PFSK-1 (cell line): ENCODE results near the gene DLGAP1.

Experiments
- FOXP2 ChIP-seq: optimal IDR thresholded peaks from 2 replicates; pipeline ENCODE3; 2011; ENCODE audit warnings: borderline replicate concordance, control low read depth, inconsistent platforms; ENCODE audit not compliant: insufficient read depth; ENCODE audit errors: extremely low read length, extremely low read depth
- POLR2AphosphoS5 ChIP-seq: IDR thresholded peaks from 2 replicates; pipeline ENCODE4 v1.6.1; 2012; ENCODE audit warnings: low read depth, mild to moderate bottlenecking, control low read depth, low read length, moderate library complexity
- SIN3A ChIP-seq: IDR thresholded peaks from 2 replicates; pipeline ENCODE4 v1.6.1; 2012; ENCODE audit warnings: mild to moderate bottlenecking, low read length, moderate library complexity, borderline replicate concordance; ENCODE audit not compliant: insufficient read depth
- TAF1 ChIP-seq: IDR thresholded peaks from 2 replicates; pipeline ENCODE4 v1.6.1; 2012; ENCODE audit warnings: low read length, control low read depth, borderline replicate concordance; ENCODE audit not compliant: insufficient read depth
- TF ChIP-seq, protein P1 (sequence below), 2 experiments: IDR thresholded peaks; 2 replicates each; pipeline versions ENCODE4 v1.6.1 to v1.8.0; 2011 to 2012; ENCODE audit warnings: low read depth in 2 of 2, low read length in 2 of 2, control low read depth in 1 of 2, inconsistent platforms in 1 of 2, mild to moderate bottlenecking in 1 of 2, moderate library complexity in 1 of 2; ENCODE audit not compliant: insufficient read depth in 1 of 2

DLGAP1 gene

DNA sequence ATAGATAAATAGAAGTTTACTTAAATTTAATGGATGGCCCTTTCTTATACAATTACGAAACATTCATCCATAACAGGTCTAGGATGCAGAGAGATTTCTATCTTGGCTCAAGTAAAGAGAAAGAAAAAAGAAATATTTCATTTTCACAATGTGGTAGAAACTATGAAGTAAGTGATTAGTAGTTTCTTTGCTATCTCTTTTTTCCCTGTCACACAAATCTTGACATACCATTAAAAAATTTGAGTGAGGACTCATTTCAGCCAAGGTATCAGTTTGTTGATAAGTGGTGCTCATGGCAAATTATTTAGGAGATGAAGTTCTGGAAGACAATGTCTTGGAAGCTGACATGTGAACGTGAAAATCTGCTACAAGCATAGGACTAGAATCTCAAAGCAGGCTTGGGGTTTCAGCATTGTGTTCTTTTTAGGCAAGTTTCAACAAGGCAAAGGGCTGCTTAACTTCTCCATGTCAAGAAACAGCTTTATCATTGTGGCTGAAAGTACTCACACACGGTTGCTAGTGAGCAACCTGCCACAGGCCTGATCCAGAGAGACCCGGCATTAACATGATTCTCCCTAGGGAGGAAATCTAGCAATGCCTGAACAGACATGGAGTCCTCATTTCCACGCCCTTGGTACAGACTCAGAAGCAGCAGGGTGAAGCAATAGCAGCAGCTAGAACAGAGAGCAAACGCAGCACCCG is 414.6 kb downstream of the DLGAP1 start:
- no peak for TF ChIP-seq TAF1
- TF ChIP-seq FOXP2: no peak

GRCh38 chr18:4035521-4035920 is 419.6 kb downstream of the DLGAP1 start:
- TF ChIP-seq, protein P1, sequence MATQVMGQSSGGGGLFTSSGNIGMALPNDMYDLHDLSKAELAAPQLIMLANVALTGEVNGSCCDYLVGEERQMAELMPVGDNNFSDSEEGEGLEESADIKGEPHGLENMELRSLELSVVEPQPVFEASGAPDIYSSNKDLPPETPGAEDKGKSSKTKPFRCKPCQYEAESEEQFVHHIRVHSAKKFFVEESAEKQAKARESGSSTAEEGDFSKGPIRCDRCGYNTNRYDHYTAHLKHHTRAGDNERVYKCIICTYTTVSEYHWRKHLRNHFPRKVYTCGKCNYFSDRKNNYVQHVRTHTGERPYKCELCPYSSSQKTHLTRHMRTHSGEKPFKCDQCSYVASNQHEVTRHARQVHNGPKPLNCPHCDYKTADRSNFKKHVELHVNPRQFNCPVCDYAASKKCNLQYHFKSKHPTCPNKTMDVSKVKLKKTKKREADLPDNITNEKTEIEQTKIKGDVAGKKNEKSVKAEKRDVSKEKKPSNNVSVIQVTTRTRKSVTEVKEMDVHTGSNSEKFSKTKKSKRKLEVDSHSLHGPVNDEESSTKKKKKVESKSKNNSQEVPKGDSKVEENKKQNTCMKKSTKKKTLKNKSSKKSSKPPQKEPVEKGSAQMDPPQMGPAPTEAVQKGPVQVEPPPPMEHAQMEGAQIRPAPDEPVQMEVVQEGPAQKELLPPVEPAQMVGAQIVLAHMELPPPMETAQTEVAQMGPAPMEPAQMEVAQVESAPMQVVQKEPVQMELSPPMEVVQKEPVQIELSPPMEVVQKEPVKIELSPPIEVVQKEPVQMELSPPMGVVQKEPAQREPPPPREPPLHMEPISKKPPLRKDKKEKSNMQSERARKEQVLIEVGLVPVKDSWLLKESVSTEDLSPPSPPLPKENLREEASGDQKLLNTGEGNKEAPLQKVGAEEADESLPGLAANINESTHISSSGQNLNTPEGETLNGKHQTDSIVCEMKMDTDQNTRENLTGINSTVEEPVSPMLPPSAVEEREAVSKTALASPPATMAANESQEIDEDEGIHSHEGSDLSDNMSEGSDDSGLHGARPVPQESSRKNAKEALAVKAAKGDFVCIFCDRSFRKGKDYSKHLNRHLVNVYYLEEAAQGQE (IDR thresholded peaks at IDR 0.05; ENCODE audit: insufficient read depth in 1 of 2, low read depth in 2 of 2, low read length in 2 of 2): no peak
- TF ChIP-seq SIN3A: no peak
- TF ChIP-seq FOXP2: no peak
- TF ChIP-seq TAF1: no peak
- TF ChIP-seq POLR2AphosphoS5: no peak

GRCh38 chr18:4026542-4026941 is 428.6 kb downstream of the DLGAP1 start:
- TF ChIP-seq POLR2AphosphoS5 (no peak), TAF1 (no peak), FOXP2 (no peak), SIN3A (no peak)
- TF ChIP-seq, protein P1 (IDR thresholded peaks at IDR 0.05; ENCODE audit: insufficient read depth in 1 of 2, low read depth in 2 of 2, low read length in 2 of 2): no peak

DNA sequence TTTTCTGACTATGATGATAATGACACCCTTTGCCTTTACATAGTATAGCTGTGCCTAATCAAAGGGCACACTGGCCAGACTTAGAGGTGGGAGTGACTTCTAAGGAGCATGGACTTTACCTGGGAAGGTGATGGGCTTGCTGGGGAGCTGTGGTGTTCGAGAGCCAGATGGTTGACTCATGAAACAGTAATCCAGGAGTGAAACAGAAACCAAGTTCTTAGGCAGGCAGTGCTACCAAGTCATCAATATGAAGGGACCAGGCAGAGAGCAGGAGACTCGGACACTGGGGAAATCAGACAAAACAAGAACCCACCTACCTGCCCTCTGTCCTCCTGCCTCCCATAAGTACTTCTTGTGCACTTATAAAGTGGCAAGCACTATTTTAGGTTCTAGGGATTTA is 430.4 kb downstream of the DLGAP1 start:
- TF ChIP-seq FOXP2 (no peak), SIN3A (no peak), TAF1 (no peak), POLR2AphosphoS5 (no peak)
- TF ChIP-seq, protein P1 (IDR thresholded peaks at IDR 0.05; ENCODE audit: insufficient read depth in 1 of 2, low read depth in 2 of 2, low read length in 2 of 2): no peak

- TF ChIP-seq POLR2AphosphoS5: no peak
- TF ChIP-seq, protein P1 (IDR thresholded peaks at IDR 0.05; ENCODE audit: insufficient read depth in 1 of 2, low read depth in 2 of 2, low read length in 2 of 2): no peak
- no peak for TF ChIP-seq SIN3A
- TF ChIP-seq FOXP2: no peak
- no peak for TF ChIP-seq TAF1
Observed at GRCh38 chr18:4020026-4020425, 435.1 kb downstream of the DLGAP1 start.
